ENCODE results near the gene NDUFAF8.

GRCh38 chr17:81221842-81222619 lies 17.1 kb upstream of the NDUFAF8 start:
- TF ChIP-seq POLR2A (IDR thresholded peaks at IDR 0.05) (no peak), POLR2AphosphoS5 (IDR thresholded peaks at IDR 0.05) (no peak), CTCF (IDR thresholded peaks at IDR 0.05) (no peak)
